HepG2 (cell line): ENCODE measurements around the gene PSORS1C1. TPM values are rescaled to one million over a fixed set of nuclear protein-coding genes. Genes with fewer than 3 reads are reported as not detected.

ENCODE experiments used
- AKAP8 ChIP-seq: sonication (generic); formaldehyde crosslinking; IDR thresholded peaks from 2 replicates; pipeline ENCODE4 v1.5.1; 2020; ENCODE audit warnings: mild to moderate bottlenecking, missing genetic modification reagents
- ATF4 ChIP-seq, 2 experiments: fragments of 450-650 bp in 1 of 2; sonication (generic) in 1 of 2; formaldehyde crosslinking; IDR thresholded peaks; 2 replicates each; pipeline versions ENCODE4 v1.5.0 to v1.8.0; 2020 to 2022; ENCODE audit warnings: mild to moderate bottlenecking in 1 of 2, missing genetic modification reagents in 1 of 2
- EED ChIP-seq: sonication (generic); formaldehyde crosslinking; IDR thresholded peaks from 2 replicates; pipeline ENCODE4 v1.5.0; 2020; ENCODE audit warnings: mild to moderate bottlenecking, missing genetic modification reagents
- GRHL1 ChIP-seq: sonication (generic); formaldehyde crosslinking; conservative IDR thresholded peaks from 2 replicates; pipeline ENCODE4 v1.8.0; 2022; ENCODE audit warnings: missing genetic modification reagents
- HIVEP1 ChIP-seq: sonication (generic); formaldehyde crosslinking; IDR thresholded peaks from 2 replicates; pipeline ENCODE4 v1.4.0; 2020; ENCODE audit warnings: mild to moderate bottlenecking, missing genetic modification reagents
- KDM5B ChIP-seq: sonication (generic); formaldehyde crosslinking; IDR thresholded peaks from 2 replicates; pipeline ENCODE4 v1.4.0; 2020; ENCODE audit warnings: missing genetic modification reagents, mild to moderate bottlenecking, borderline replicate concordance
- NR3C1 ChIP-seq: sonication (generic); formaldehyde crosslinking; IDR thresholded peaks from 2 replicates; pipeline ENCODE4 v1.4.0; 2020; ENCODE audit warnings: missing genetic modification reagents
- RXRB ChIP-seq: IDR thresholded peaks from 2 replicates; pipeline ENCODE4 v1.6.1; 2016; ENCODE audit warnings: borderline replicate concordance, missing genetic modification reagents, missing compliant biosample characterization
- SIX4 ChIP-seq: sonication (generic); formaldehyde crosslinking; IDR thresholded peaks from 2 replicates; pipeline ENCODE4 v1.4.0; 2020; ENCODE audit warnings: missing genetic modification reagents
- SRSF9 ChIP-seq: fragments of 200-400 bp; formaldehyde crosslinking; IDR thresholded peaks from 2 replicates; pipeline ENCODE4 v1.6.1; 2018; ENCODE audit warnings: borderline replicate concordance, mild to moderate bottlenecking, low read depth, low read length; ENCODE audit not compliant: insufficient read depth, poor library complexity, severe bottlenecking
- TCF12 ChIP-seq, 2 experiments: fragments of 450-650 bp in 1 of 2; sonication (generic) in 1 of 2; formaldehyde crosslinking in 1 of 2; IDR thresholded peaks; 2 replicates each; pipeline versions ENCODE4 v1.6.1 to v1.8.0; 2017 to 2022; ENCODE audit warnings: antibody characterized with exemption in 1 of 2, mild to moderate bottlenecking in 1 of 2, missing genetic modification reagents in 1 of 2, moderate library complexity in 1 of 2
- TGIF2 ChIP-seq: IDR thresholded peaks from 2 replicates; pipeline ENCODE4 v1.6.1; 2016; ENCODE audit warnings: control low read depth, missing compliant biosample characterization
- TSC22D2 ChIP-seq: sonication (generic); formaldehyde crosslinking; IDR thresholded peaks from 2 replicates; pipeline ENCODE4 v1.5.1; 2020; ENCODE audit warnings: missing genetic modification reagents, mild to moderate bottlenecking, borderline replicate concordance
- ZHX2 ChIP-seq, 2 experiments: sonication (generic) in 1 of 2; formaldehyde crosslinking in 1 of 2; IDR thresholded peaks; 2 replicates each; pipeline versions ENCODE4 v1.6.1 to v1.9.0; 2014 to 2022; ENCODE audit warnings: antibody characterized with exemption in 1 of 2, borderline replicate concordance in 1 of 2, inconsistent platforms in 1 of 2, low read depth in 1 of 2, missing genetic modification reagents in 1 of 2
- ZNF232 ChIP-seq: sonication (generic); formaldehyde crosslinking; IDR thresholded peaks from 2 replicates; pipeline ENCODE4 v1.4.0; 2020; ENCODE audit warnings: missing genetic modification reagents, borderline replicate concordance
- ZNF589 ChIP-seq: sonication (generic); formaldehyde crosslinking; conservative IDR thresholded peaks from 2 replicates; pipeline ENCODE4 v1.8.0; 2022; ENCODE audit warnings: mild to moderate bottlenecking, moderate library complexity, missing genetic modification reagents
- ZNF614 ChIP-seq: IDR thresholded peaks from 2 replicates; pipeline ENCODE4 v1.6.1; 2018; ENCODE audit warnings: missing biosample characterization, missing genetic modification reagents, inconsistent platforms, borderline replicate concordance
- ZNF670 ChIP-seq: sonication (generic); formaldehyde crosslinking; IDR thresholded peaks from 2 replicates; pipeline ENCODE4 v1.8.0; 2022; ENCODE audit warnings: mild to moderate bottlenecking, missing genetic modification reagents, borderline replicate concordance
- ZNF713 ChIP-seq: sonication (generic); formaldehyde crosslinking; IDR thresholded peaks from 2 replicates; pipeline ENCODE4 v1.4.0; 2020; ENCODE audit warnings: mild to moderate bottlenecking, missing genetic modification reagents
- ZSCAN20 ChIP-seq: sonication (generic); formaldehyde crosslinking; IDR thresholded peaks from 2 replicates; pipeline ENCODE4 v1.4.0; 2020; ENCODE audit warnings: missing genetic modification reagents, mild to moderate bottlenecking, borderline replicate concordance
- polyA plus RNA-seq, 8 experiments: library from polyadenylated mRNA; depleted of rRNA in 3 of 8; stranded (reverse) in 7 of 8; unstranded in 1 of 8; fragments of >200 nt; fragmentation: Illumina TruSeq in 4 of 8; extraction: Trizol in 4 of 8; gene quantifications; 2 replicates each; pipeline versions ENCODE4 v1.2.1 to v1.2.3, GENCODE V29; 2011 to 2016; ENCODE audit warnings: low read depth in 4 of 8, missing spikeins in 1 of 8, mixed read lengths in 1 of 8; ENCODE audit not compliant: insufficient read depth in 1 of 8
- total RNA-seq, 5 experiments: library from RNA; depleted of rRNA; stranded (reverse); fragments of >200 nt; fragmentation: Illumina TruSeq; extraction: Trizol; gene quantifications; 2 replicates each; pipeline ENCODE4 v1.2.3, GENCODE V29; 2016; ENCODE audit warnings: low read depth in 1 of 5

The PSORS1C1 gene
- total and polyA plus RNA-seq, 2 of the 13 experiments (the other 11 are each of a cell fraction or from before 2014, with no cell fraction given): 0.01 to 0.02 TPM

GRCh38 chr6:31158140-31158862, 43.7 kb downstream of the PSORS1C1 start, which contains the start of gene TCF19 (continued):
- TF ChIP-seq ZHX2 (IDR thresholded peaks at IDR 0.05; ENCODE audit: low read depth) (no peak), ZHX2 (CRISPR knock-in tag; IDR thresholded peaks at IDR 0.05; ENCODE audit: borderline replicate concordance) (no peak), AKAP8 (CRISPR knock-in tag) (no peak), ZSCAN20 (CRISPR knock-in tag) (no peak), SIX4 (no peak), SRSF9 (no peak), TCF12 (IDR thresholded peaks at IDR 0.05) (no peak), TCF12 (CRISPR knock-in tag; IDR thresholded peaks at IDR 0.05) (no peak), KDM5B (CRISPR knock-in tag) (no peak; the same call in 1 of the 2 replicates), ATF4 (CRISPR knock-in tag; IDR thresholded peaks at IDR 0.05) (peak in 1 of 2 experiments; percentile 85; a peak in 2 of 4 replicates), ZNF232 (CRISPR knock-in tag) (no peak), HIVEP1 (CRISPR knock-in tag) (peak; percentile 85), EED (CRISPR knock-in tag) (no peak), NR3C1 (CRISPR knock-in tag) (no peak), ZNF713 (CRISPR knock-in tag) (no peak), TGIF2 (CRISPR knock-in tag) (peak; percentile 98), ZNF670 (no peak), ZNF614 (CRISPR knock-in tag) (no peak), ZNF589 (peak; percentile 75), RXRB (CRISPR knock-in tag) (no peak), TSC22D2 (CRISPR knock-in tag) (no peak), GRHL1 (peak; percentile 20; the same call in 1 of the 2 replicates)
